Measurements from ENCODE around the gene RBM46.
"Not testable (repeated sequence)": the region's sequence is repeated elsewhere in the genome, so short reads cannot be mapped to it uniquely, and the experiment has no call there.

RBM46 gene

GRCh38 chr4:154838155-154838554 is 57.1 kb downstream of the RBM46 start:
- DNase-seq (ENCODE audit: low read depth) = no peak

GRCh38 chr4:154838694-154839093 is 57.6 kb downstream of the RBM46 start:
- no peak for DNase-seq (ENCODE audit: low read depth)

DNA sequence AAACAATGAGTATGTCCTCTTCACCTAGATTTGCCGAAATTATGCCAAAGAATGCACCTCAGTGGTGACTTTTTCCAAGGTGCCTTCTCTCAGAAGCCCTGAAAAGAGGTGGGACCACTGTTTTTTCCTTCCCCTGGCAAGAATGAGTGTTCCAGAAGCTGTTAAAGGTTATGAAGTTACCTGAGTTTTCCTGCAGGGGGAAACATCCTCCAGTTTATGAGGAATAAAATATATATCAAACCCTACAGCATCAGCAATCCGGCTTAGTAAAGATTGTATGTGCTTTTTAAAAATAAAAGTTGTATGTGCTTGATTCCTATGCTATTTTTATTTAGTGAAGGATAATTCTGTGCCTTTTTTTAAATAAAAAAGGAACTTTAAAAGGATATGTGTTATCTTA is 73.3 kb downstream of the RBM46 start:
- DNase-seq (ENCODE audit: low read depth) = no peak

GRCh38 chr4:154858166-154858565 is 77.1 kb downstream of the RBM46 start:
- DNase-seq (ENCODE audit: low read depth) = no peak

- no peak for DNase-seq (ENCODE audit: low read depth)
These were observed 87.5 kb downstream of the RBM46 start for GRCh38 chr4:154868414-154869194.

GRCh38 chr4:154869301-154869700 is 88.2 kb downstream of the RBM46 start:
- DNase-seq (ENCODE audit: low read depth) = no peak

DNA sequence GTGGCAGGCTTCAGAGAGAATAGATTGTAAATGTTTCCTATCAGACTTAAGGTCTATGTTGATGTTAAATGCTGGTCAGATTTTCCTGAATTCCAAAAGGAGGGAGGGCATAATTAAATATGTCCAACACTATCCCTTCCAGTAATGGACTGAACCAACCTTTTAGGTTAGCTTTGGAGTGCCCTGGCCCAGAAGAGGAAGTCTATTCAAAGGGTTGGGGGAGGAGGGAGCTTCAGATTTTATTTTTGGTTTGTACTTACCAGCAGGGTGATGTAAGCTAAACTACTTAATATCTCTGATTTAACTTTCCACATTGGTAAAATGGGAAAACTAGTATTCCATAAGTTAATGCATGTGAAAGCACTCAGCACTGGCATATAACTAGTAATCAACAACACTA is 91.1 kb downstream of the RBM46 start:
- no peak for DNase-seq (ENCODE audit: low read depth)

DNA sequence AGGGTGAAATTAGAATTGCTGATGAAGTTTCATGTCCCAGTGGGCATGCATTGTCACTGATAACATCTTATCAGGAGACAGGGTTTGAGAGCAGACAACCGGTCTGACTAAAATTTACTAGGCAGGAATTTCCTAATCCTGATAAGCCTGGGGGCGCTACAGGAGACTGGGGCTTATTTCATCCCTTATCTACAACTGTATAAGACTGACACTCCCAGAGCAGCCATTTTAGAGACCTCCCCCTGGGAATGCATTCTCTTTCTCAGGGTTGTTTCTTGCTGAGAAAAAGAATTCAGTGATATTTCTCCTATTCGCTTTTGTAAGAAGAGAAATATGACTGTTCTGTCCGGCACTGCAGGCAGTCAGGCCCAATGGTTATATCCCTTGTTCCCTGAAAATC is 93.0 kb downstream of the RBM46 start:
- not testable (repeated sequence) for DNase-seq (ENCODE audit: low read depth)

DNA sequence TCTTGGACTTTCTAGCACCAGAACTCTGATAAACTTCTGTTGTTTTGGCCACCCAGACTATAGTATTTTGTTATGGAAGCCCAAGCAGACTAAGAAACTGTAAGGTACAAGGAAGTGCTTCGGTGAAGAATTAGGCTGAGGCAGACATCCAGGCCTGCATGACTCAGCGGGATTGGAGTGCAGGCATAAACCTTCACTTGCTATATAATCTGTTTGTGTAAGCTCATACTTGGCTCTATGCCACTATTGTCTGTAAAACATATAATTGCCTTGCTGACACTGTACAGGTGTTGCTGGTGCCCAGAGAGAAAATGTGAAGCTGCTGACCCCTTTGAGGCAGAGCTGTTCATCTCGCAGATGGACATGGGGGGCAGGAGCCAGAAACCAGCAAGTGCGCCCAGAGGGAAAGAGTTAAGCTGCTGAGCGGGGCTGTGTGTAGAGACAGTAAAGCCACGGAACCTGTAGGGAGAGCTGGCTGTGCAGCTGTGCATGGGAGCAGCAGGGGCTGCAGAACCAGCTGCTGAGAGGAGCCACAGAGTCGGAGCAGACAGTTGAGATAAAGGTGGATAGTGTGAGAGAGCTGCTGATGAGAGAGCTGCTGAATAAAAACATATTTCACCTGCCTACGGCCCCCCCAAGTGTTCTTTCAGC is 96.2 kb downstream of the RBM46 start:
- DNase-seq (ENCODE audit: low read depth) = no peak

Measured in EH (cell line).